HCT116 (cell line): ENCODE measurements around the gene ATP8A1. TPM values are rescaled to one million over a fixed set of nuclear protein-coding genes. Genes with fewer than 3 reads are reported as not detected.

Experiments
- ATAC-seq: fragments of 200-7000 bp; cut with Tn5 transposase; 2 replicates; pipeline ENCODE4 v1.9.1; 2020; ENCODE audit warnings: mild to moderate bottlenecking, moderate library complexity
- BruUV-seq: library from RNA; stranded (reverse); fragments of 400-500 nt; replicated peaks from 2 replicates; lab custom pipeline; 2021; lab: Mats Ljungman, UMichigan
- CTCF ChIA-PET: fragments of 300-600 bp; sonication (Branson Sonifier 250); formaldehyde crosslinking; loops from one replicate; lab custom pipeline; 2021; ENCODE audit warnings: antibody characterized with exemption; lab: Charles Lee
- POLR2A ChIA-PET: fragments of 300-600, 350-600 bp; sonication (Branson Sonifier 250); formaldehyde crosslinking; loops from one replicate; lab custom pipeline; 2021; ENCODE audit warnings: antibody characterized with exemption; lab: Charles Lee
- RAD21 ChIA-PET, 2 experiments: fragments of 300-600 bp; sonication (Branson Sonifier 250); formaldehyde crosslinking; loops; one replicate each; lab custom pipeline; 2023; ENCODE audit warnings: low total read pairs in 2 of 2; ENCODE audit not compliant: uncharacterized antibody in 2 of 2, unreplicated experiment in 2 of 2, low non-redundant PET in 1 of 2; lab: Charles Lee
- DNase-seq: peaks from one replicate; pipeline ENCODE4 v3.0.0-alpha.2; 2010; ENCODE audit warnings: low read depth, low spot score
- H2AFZ ChIP-seq: fragments of 200-600 bp; shearing (Covaris generic), sonication (generic); 2 replicates; pipeline ENCODE4 v1.6.1; 2017; ENCODE audit warnings: low read depth, mixed run types, mixed read lengths, antibody characterized with exemption, low read length; ENCODE audit not compliant: poor library complexity, severe bottlenecking
- H3K27ac ChIP-seq: 2 replicates; pipeline ENCODE4 v1.5.1; 2012; ENCODE audit warnings: low read depth, low read length
- H3K27me3 ChIP-seq: fragments of 200-600 bp; sonication (generic); 2 replicates; pipeline ENCODE4 v1.6.1; 2016; ENCODE audit warnings: mixed run types, low read length, mixed read lengths; ENCODE audit not compliant: insufficient read depth
- H3K36me3 ChIP-seq, 2 experiments: fragments of 200-500 bp in 1 of 2; fragments of 200-600 bp in 1 of 2; sonication (Bioruptor generic) in 1 of 2; sonication (generic) in 1 of 2; 2 replicates each; pipeline versions ENCODE4 v1.5.1 to v1.6.1; 2014 to 2016; ENCODE audit warnings: low read length in 2 of 2, inconsistent platforms in 1 of 2, mixed read lengths in 1 of 2, mixed run types in 1 of 2; ENCODE audit not compliant: insufficient read depth in 2 of 2, control insufficient read depth in 1 of 2
- H3K4me1 ChIP-seq, 2 experiments: fragments of 200-600 bp in 1 of 2; sonication (generic) in 1 of 2; 2 replicates each; pipeline versions ENCODE4 v1.5.1 to v1.6.1; 2012 to 2017; ENCODE audit warnings: low read length in 2 of 2, inconsistent platforms in 1 of 2, mild to moderate bottlenecking in 1 of 2, mixed read lengths in 1 of 2, mixed run types in 1 of 2, moderate library complexity in 1 of 2; ENCODE audit not compliant: insufficient read depth in 2 of 2, control insufficient read depth in 1 of 2
- H3K4me2 ChIP-seq: fragments of 200-600 bp; sonication (generic); 2 replicates; pipeline ENCODE4 v1.6.1; 2017; ENCODE audit warnings: mixed run types, low read length, mixed read lengths
- H3K4me3 ChIP-seq, 2 experiments: fragments of 200-600 bp in 1 of 2; sonication (generic) in 1 of 2; replicated peaks in 1 of 2; 2 replicates each; pipeline ENCODE4 v1.5.1; 2011 to 2016; ENCODE audit warnings: low read length in 2 of 2, control low read depth in 1 of 2, low read depth in 1 of 2, mild to moderate bottlenecking in 1 of 2, mixed read lengths in 1 of 2, mixed run types in 1 of 2
- H3K79me2 ChIP-seq: fragments of 200-600 bp; sonication (generic); 2 replicates; pipeline ENCODE4 v1.6.1; 2017; ENCODE audit warnings: mild to moderate bottlenecking, mixed run types, low read length, moderate library complexity, mixed read lengths; ENCODE audit not compliant: insufficient read depth
- H3K9ac ChIP-seq: fragments of 200-600 bp; sonication (generic); 2 replicates; pipeline ENCODE4 v1.6.1; 2016; ENCODE audit warnings: low read length, mixed read lengths
- H3K9me2 ChIP-seq: fragments of 200-600 bp; sonication (generic), shearing (Covaris generic); 2 replicates; pipeline ENCODE4 v1.6.1; 2017; ENCODE audit warnings: mixed run types, mild to moderate bottlenecking, moderate library complexity; ENCODE audit not compliant: insufficient read depth
- H3K9me3 ChIP-seq, 2 experiments: fragments of 200-500 bp in 1 of 2; fragments of 200-600 bp in 1 of 2; sonication (Bioruptor generic) in 1 of 2; sonication (generic) in 1 of 2; 2 replicates each; pipeline ENCODE4 v1.6.1; 2014 to 2017; ENCODE audit warnings: low read length in 2 of 2, mixed read lengths in 2 of 2, inconsistent platforms in 1 of 2, low read depth in 1 of 2, mild to moderate bottlenecking in 1 of 2, mixed run types in 1 of 2, moderate library complexity in 1 of 2; ENCODE audit not compliant: control insufficient read depth in 1 of 2, insufficient read depth in 1 of 2
- H4K20me1 ChIP-seq: fragments of 200-600 bp; sonication (generic), shearing (Covaris generic); 2 replicates; pipeline ENCODE4 v1.6.1; 2017; ENCODE audit warnings: mixed run types, mild to moderate bottlenecking, moderate library complexity; ENCODE audit not compliant: insufficient read depth
- ATF3 ChIP-seq: IDR thresholded peaks from 2 replicates; pipeline ENCODE4 v1.6.1; 2012
- CEBPB ChIP-seq: IDR thresholded peaks from 2 replicates; pipeline ENCODE4 v1.6.1; 2012; ENCODE audit warnings: low read depth
- EGR1 ChIP-seq: IDR thresholded peaks from 2 replicates; pipeline ENCODE4 v1.6.1; 2012; ENCODE audit warnings: low read depth
- EZH2 ChIP-seq: fragments of 200-600 bp; sonication (generic); IDR thresholded peaks from 2 replicates; pipeline ENCODE4 v1.6.1; 2017; ENCODE audit warnings: antibody characterized with exemption, mixed run types
- FOSL1 ChIP-seq: IDR thresholded peaks from 2 replicates; pipeline ENCODE4 v1.6.1; 2012; ENCODE audit warnings: low read depth
- POLR2AphosphoS5 ChIP-seq: IDR thresholded peaks from 2 replicates; pipeline ENCODE4 v1.6.1; 2011; ENCODE audit warnings: mild to moderate bottlenecking, low read depth, low read length, moderate library complexity
- REST ChIP-seq: IDR thresholded peaks from 2 replicates; pipeline ENCODE4 v1.6.1; 2012; ENCODE audit warnings: low read depth
- SRF ChIP-seq: IDR thresholded peaks from 2 replicates; pipeline ENCODE4 v1.6.1; 2012; ENCODE audit warnings: low read depth
- ZBTB33 ChIP-seq: IDR thresholded peaks from 2 replicates; pipeline ENCODE4 v1.6.1; 2011; ENCODE audit warnings: mild to moderate bottlenecking, low read length, moderate library complexity; ENCODE audit not compliant: insufficient replicate concordance; ENCODE audit errors: extremely low read depth
- ZNF274 ChIP-seq: fragments of 200-500 bp; sonication (Bioruptor generic); IDR thresholded peaks from 2 replicates; pipeline ENCODE4 v1.6.1; 2014; ENCODE audit warnings: mild to moderate bottlenecking, low read depth, low read length, inconsistent platforms
- intact Hi-C: fragments of 100-400 bp; cut with micrococcal nuclease; formaldehyde crosslinking; loops from 2 replicates; pipeline ENCODE4 v1.10.0; 2022
- total RNA-seq: library from RNA; stranded (reverse); gene quantifications from one replicate; pipeline ENCODE4 v1.2.1, GENCODE V29; 2021; ENCODE audit not compliant: unreplicated experiment

The ATP8A1 gene
- total RNA-seq, 1 experiment from 2014 or later, result 1.9 TPM

GRCh38 chr4:42632653-42633382 is 24.1 kb downstream of the ATP8A1 start:
- H3K4me2 ChIP-seq, result no peak overlapping the region
- no peaks in the 10 kb centered on the region for H3K9me3 ChIP-seq
- no peak overlapping the region for H2AFZ ChIP-seq
- BruUV-seq, result no TSS peak
- H3K36me3 ChIP-seq, result no peaks in the 10 kb centered on the region
- RAD21 ChIA-PET, result no interaction called here
- DNase-seq (no peak), ATAC-seq (no peak)
- H3K4me3 ChIP-seq, result no peak overlapping the region
- H3K27ac ChIP-seq, result no peak overlapping the region
- H3K4me1 ChIP-seq, result no peaks in the 10 kb centered on the region
- CTCF ChIA-PET, result no interaction called here
- H3K9ac ChIP-seq, result no peak overlapping the region
- H3K9me2 ChIP-seq, result no peaks in the 10 kb centered on the region
- no peaks in the 10 kb centered on the region for H3K79me2 ChIP-seq
- TF ChIP-seq ATF3, result no peak
- TF ChIP-seq REST, result no peak
- no peak for TF ChIP-seq CEBPB
- TF ChIP-seq POLR2AphosphoS5, result no peak
- TF ChIP-seq ZBTB33, result no peak
- TF ChIP-seq EGR1, result no peak
- no peak for TF ChIP-seq EZH2
- no peak for TF ChIP-seq FOSL1
- no peak for TF ChIP-seq SRF
- TF ChIP-seq ZNF274, result no peak
- intact Hi-C loops, result no loop called here
- POLR2A ChIA-PET, result no interaction called here
- H3K27me3 ChIP-seq, result peaks cover 13% of the 10 kb centered on the region; the same call in 1 of the 2 replicates
- no peaks in the 10 kb centered on the region for H4K20me1 ChIP-seq
